ENCODE data around the gene TECPR2. TPM values are rescaled to one million over a fixed set of nuclear protein-coding genes. Genes with fewer than 3 reads are reported as not detected.
"Not testable (repeated sequence)": the region's sequence is repeated elsewhere in the genome, so short reads cannot be mapped to it uniquely, and the experiment has no call there.

TECPR2 gene
- total RNA-seq, 1 donor from 2014 or later: 8.4 TPM

DNA sequence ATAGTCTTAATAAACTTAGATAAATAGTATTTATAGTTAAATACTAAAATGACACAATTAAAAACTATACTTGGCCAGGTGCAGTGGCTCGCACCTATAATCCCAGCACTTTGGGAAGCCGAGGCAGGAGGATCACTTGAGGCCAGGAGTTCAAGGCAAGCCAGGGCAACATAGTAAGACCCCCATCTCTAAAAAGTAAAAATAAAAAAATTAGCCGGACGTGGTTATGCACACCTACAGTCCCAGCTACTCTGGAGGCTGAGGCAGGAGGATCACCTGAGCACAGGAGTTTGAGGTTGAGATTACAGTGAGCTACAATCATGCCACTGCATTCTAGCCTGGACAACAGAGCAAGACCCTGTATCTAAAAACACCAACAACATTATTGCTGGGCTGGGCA, 16.1 kb upstream of the TECPR2 start:
- Histone ChIP-seq H3F3A (ENCODE audit: low read depth) (no peaks in the 10 kb centered on the region), H2AFZ (replicated peaks) (no peak overlapping the region), H3K9ac (no peak overlapping the region), H3K4me3 (no peak overlapping the region), H3K79me2 (ENCODE audit: low read depth) (no peaks in the 10 kb centered on the region), H3K4me1 (no peaks in the 10 kb centered on the region), H3K36me3 (no peaks in the 10 kb centered on the region), H3K27me3 (no peaks in the 10 kb centered on the region), H3K9me3 (ENCODE audit: low read depth) (no peaks in the 10 kb centered on the region), H3K27ac (no peak overlapping the region), H3K4me2 (no peak overlapping the region), H4K20me1 (ENCODE audit: low read depth) (no peaks in the 10 kb centered on the region)
- Mint-ChIP-seq H3K36me3 (peaks cover 9% of the 10 kb centered on the region), H3K27ac (no peak overlapping the region), H3K9me3 (no peaks in the 10 kb centered on the region), H3K4me1 (no peaks in the 10 kb centered on the region), H3K4me3 (no peak overlapping the region), H3K27me3 (ENCODE audit: insufficient read depth, low read depth) (peaks cover 3% of the 10 kb centered on the region)
- no peak for TF ChIP-seq EZH2phosphoT487 (IDR thresholded peaks at IDR 0.05)
- TF ChIP-seq, protein P1, sequence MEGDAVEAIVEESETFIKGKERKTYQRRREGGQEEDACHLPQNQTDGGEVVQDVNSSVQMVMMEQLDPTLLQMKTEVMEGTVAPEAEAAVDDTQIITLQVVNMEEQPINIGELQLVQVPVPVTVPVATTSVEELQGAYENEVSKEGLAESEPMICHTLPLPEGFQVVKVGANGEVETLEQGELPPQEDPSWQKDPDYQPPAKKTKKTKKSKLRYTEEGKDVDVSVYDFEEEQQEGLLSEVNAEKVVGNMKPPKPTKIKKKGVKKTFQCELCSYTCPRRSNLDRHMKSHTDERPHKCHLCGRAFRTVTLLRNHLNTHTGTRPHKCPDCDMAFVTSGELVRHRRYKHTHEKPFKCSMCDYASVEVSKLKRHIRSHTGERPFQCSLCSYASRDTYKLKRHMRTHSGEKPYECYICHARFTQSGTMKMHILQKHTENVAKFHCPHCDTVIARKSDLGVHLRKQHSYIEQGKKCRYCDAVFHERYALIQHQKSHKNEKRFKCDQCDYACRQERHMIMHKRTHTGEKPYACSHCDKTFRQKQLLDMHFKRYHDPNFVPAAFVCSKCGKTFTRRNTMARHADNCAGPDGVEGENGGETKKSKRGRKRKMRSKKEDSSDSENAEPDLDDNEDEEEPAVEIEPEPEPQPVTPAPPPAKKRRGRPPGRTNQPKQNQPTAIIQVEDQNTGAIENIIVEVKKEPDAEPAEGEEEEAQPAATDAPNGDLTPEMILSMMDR (IDR thresholded peaks at IDR 0.05): no peak
- TF ChIP-seq EZH2 (IDR thresholded peaks at IDR 0.05): no peak
- no peak for DNase-seq (ENCODE audit: low spot score)

DNA sequence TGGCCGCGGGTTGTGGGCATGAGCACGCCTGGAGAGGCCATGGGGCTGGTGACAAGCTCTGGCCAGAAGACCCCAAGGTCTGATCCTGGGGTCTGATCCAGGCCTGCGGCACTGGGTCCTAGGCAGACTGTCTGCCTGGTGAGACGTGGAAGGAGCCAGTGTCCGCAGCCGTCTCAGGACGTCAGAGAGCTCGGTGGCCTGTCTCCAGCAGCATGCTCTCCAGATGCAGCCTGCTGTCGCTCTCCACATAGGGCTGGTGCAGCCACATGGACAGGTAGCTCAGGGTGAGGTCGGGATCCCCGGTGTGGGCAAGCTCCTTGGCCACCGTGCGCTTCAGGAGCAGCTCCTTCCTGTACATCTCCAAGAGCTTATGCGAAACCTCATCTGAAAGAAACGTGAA, 14.4 kb upstream of the TECPR2 start:
- no peak overlapping the region for H2AFZ ChIP-seq (replicated peaks)
- H3K27me3 Mint-ChIP-seq (ENCODE audit: insufficient read depth, low read depth): peaks cover 2% of the 10 kb centered on the region
- no peaks in the 10 kb centered on the region for H3K27me3 ChIP-seq
- no peak overlapping the region for H3K4me3 ChIP-seq
- DNase-seq (ENCODE audit: low spot score): no peak
- TF ChIP-seq EZH2phosphoT487 (IDR thresholded peaks at IDR 0.05) (no peak), EZH2 (IDR thresholded peaks at IDR 0.05) (no peak)
- TF ChIP-seq, protein P1 (IDR thresholded peaks at IDR 0.05): no peak
- no peak overlapping the region for H3K27ac Mint-ChIP-seq
- no peaks in the 10 kb centered on the region for H3K9me3 Mint-ChIP-seq
- H3F3A ChIP-seq (ENCODE audit: low read depth): no peaks in the 10 kb centered on the region
- H3K4me1 Mint-ChIP-seq: no peaks in the 10 kb centered on the region
- no peaks in the 10 kb centered on the region for H3K79me2 ChIP-seq (ENCODE audit: low read depth)
- no peaks in the 10 kb centered on the region for H3K36me3 ChIP-seq
- H3K4me1 ChIP-seq: no peaks in the 10 kb centered on the region
- no peaks in the 10 kb centered on the region for H3K9me3 ChIP-seq (ENCODE audit: low read depth)
- no peak overlapping the region for H3K4me3 Mint-ChIP-seq
- H3K36me3 Mint-ChIP-seq: peaks cover 7% of the 10 kb centered on the region
- H3K27ac ChIP-seq: no peak overlapping the region
- no peaks in the 10 kb centered on the region for H4K20me1 ChIP-seq (ENCODE audit: low read depth)
- H3K4me2 ChIP-seq: no peak overlapping the region
- no peak overlapping the region for H3K9ac ChIP-seq

DNA sequence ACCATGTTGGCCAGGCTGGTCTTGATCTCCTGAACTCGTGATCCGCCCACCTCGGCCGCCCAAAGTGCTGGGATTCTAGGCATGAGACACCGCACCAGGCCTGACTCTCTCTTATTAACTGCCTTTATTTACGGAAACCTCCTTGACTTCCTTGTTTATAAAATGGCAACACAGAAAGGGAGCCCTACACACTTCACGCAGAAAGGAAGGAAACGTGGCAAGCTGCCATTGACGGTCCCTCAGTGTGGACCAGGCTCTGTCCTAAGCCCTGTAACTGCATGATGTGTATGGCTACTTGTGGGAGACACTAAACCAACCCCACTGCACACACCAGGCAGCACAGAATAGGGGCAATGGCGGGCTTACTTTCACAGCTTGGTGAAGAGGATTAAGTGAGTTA, 11.7 kb upstream of the TECPR2 start:
- no peak overlapping the region for H3K27ac Mint-ChIP-seq
- H3K4me1 ChIP-seq: no peaks in the 10 kb centered on the region
- no peak overlapping the region for H3K4me3 Mint-ChIP-seq
- no peaks in the 10 kb centered on the region for H3K36me3 ChIP-seq
- no peak overlapping the region for H2AFZ ChIP-seq (replicated peaks)
- H3K4me2 ChIP-seq: no peak overlapping the region
- no peak for DNase-seq (ENCODE audit: low spot score)
- no peaks in the 10 kb centered on the region for H4K20me1 ChIP-seq (ENCODE audit: low read depth)
- H3K36me3 Mint-ChIP-seq: peaks cover 14% of the 10 kb centered on the region
- no peaks in the 10 kb centered on the region for H3K4me1 Mint-ChIP-seq
- H3K27me3 Mint-ChIP-seq (ENCODE audit: insufficient read depth, low read depth): no peaks in the 10 kb centered on the region
- H3K27ac ChIP-seq: no peak overlapping the region
- no peak overlapping the region for H3K4me3 ChIP-seq
- H3K9me3 Mint-ChIP-seq: no peaks in the 10 kb centered on the region
- no peak overlapping the region for H3K9ac ChIP-seq
- no peaks in the 10 kb centered on the region for H3K27me3 ChIP-seq
- no peaks in the 10 kb centered on the region for H3K9me3 ChIP-seq (ENCODE audit: low read depth)
- TF ChIP-seq, protein P1 (IDR thresholded peaks at IDR 0.05): no peak
- TF ChIP-seq EZH2phosphoT487 (IDR thresholded peaks at IDR 0.05) (no peak), EZH2 (IDR thresholded peaks at IDR 0.05) (no peak)
- no peaks in the 10 kb centered on the region for H3K79me2 ChIP-seq (ENCODE audit: low read depth)
- no peaks in the 10 kb centered on the region for H3F3A ChIP-seq (ENCODE audit: low read depth)

DNA sequence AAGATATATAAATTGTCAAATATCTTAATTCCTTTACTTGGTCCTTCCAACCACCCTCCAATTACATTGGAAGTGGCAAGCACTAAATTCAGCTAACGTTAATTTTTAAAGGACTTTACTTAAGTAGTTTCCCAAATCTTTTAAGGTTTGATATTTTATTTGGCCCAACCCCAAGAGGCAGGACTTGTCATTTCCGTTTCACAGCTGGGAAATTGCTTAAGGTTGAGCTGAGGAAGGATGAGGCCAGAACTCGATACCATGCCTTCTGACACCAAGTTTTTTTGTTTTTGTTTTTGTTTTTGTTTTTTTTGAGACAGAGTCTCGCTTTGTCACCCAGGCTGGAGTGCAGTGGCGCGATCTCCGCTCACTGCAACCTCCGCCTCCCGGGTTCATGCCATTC, 11.1 kb upstream of the TECPR2 start:
- H3K79me2 ChIP-seq (ENCODE audit: low read depth); H3K9ac ChIP-seq; H3K4me1 Mint-ChIP-seq; H3K4me3 Mint-ChIP-seq; H3K4me3 ChIP-seq; H3K27me3 Mint-ChIP-seq (ENCODE audit: insufficient read depth, low read depth); H3K9me3 ChIP-seq (ENCODE audit: low read depth); H2AFZ ChIP-seq (replicated peaks); H3F3A ChIP-seq (ENCODE audit: low read depth); H3K4me2 ChIP-seq; DNase-seq (ENCODE audit: low spot score); H3K4me1 ChIP-seq; H3K27me3 ChIP-seq; H3K9me3 Mint-ChIP-seq; H3K27ac ChIP-seq; H3K36me3 ChIP-seq; H3K27ac Mint-ChIP-seq; H4K20me1 ChIP-seq (ENCODE audit: low read depth): not testable (repeated sequence)
- peaks cover 14% of the 10 kb centered on the region for H3K36me3 Mint-ChIP-seq

Measured in neural progenitor cell (in vitro differentiated cells).